NCI-H446 (cell line): ENCODE results near the gene MAP7D2.

ENCODE experiments used
- DNase-seq, 2 experiments: peaks; one replicate each; lab custom pipeline; 2025; lab: John Stamatoyannopoulos, UW

MAP7D2 gene

GRCh38 chrX:20112022-20112774 lies 4.5 kb downstream of the MAP7D2 start:
- DNase-seq = no peak

GRCh38 chrX:20111271-20111670 lies 5.4 kb downstream of the MAP7D2 start:
- no peak for DNase-seq

- DNase-seq = no peak
Measured at GRCh38 chrX:20101934-20102581, 14.6 kb downstream of the MAP7D2 start.

DNA sequence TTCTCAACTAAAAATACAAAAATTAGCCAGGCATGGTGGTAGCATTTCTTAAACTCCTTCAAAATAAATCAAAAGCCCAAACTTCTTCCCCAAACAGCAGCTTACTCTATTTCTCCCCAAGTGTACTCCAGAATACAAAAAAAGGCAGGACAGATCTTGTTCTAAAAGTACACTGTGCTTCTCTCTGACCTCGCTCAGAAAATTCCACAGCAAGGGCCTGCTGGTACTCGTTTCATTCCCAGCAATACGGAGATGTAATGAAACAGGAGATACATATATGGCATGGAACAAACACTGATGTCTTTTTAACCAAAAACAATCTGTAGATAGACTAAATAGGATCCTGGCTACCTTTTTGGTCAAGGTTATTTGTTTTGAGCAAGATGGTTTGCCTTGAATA lies 25.2 kb downstream of the MAP7D2 start:
- DNase-seq = no peak

- no peak for DNase-seq
Measured at GRCh38 chrX:20089845-20090244, 26.9 kb downstream of the MAP7D2 start.

DNA sequence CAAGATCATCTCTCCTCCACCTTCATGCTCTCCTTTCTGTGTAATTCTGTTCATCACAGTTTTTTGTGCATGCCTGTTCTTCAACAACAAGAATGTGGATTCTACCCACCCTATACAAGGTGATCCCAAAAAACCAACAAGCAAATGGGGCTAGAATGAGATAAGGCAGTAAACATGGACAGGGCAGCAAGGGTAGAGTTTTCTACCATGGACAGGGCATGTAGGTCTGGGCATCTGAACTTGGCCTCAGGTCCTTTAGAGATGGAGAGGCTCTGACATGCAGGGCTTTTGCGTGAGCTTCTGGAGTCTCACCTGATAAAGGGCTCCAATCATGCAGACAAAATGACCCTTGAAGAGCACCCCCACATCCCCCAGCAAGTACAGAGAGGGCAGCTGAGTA lies 36.4 kb downstream of the MAP7D2 start:
- DNase-seq = no peak

- DNase-seq = no peak
Measured at GRCh38 chrX:20071511-20072079, 45.1 kb downstream of the MAP7D2 start.

DNA sequence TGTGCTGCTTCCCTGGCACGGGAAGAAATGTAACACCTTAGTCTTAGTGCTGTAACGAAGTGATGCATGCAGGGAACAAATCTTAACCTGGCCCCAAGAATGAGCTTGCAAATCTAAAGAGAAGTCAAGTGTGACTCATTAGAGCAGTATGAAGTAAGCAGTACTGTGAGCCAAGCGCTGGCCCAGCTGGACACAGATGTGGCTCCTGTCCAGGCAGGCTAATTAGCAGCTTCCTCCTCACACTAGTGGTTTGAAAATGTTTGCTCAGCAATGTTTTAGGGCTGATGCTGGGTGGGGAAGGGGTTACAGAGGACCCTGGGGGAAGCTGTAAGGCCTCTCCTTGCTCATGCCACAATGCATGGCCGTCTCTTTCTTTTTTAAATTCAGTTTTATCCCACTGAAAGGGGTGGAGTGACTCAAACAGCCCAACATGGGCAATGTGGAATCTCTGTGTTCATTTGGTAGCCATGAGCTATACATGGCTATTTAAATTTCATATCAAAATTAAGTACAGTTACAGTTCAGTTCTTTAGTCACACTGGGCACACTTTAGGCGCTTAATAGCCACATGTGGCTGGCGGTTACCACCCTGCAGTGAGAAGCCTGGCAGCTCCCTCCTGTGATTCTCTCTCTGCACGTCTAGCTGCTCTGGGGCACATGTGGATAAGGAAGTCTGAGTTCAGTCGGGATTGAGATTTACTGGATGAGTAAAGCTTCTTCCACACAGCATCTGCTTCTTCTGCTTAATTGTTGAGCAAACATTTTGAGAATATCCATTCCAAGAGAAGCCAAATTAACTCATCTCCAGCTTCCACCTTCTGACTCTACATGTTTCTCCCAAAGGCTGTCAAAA lies 48.8 kb downstream of the MAP7D2 start:
- peak; percentile 21 to 61 for DNase-seq

GRCh38 chrX:20066968-20067708 lies 49.6 kb downstream of the MAP7D2 start:
- peak in 1 of 2 experiments; percentile 43 for DNase-seq

GRCh38 chrX:20063716-20064351 lies 52.9 kb downstream of the MAP7D2 start:
- DNase-seq = no peak

- no peak for DNase-seq
Measured at GRCh38 chrX:20063153-20063552, 53.6 kb downstream of the MAP7D2 start.

DNA sequence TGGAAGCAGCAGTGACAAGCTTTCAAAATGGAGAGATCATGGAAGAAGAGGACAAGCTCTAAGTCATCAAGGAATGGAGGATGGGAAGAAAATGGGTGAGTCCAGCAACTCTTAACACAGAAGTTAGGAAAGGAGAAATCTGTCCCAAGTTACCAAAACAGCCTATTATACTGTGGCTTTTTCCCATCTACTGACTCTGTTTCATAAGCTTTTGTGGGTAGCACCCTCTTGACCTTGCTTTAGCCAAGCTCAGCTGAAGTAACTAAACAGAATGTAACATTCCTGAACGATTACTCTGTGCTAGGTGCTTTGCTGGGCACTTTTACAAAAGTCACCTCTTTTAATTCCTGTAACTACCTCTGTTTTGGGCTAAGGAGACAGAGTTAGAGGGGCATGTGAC lies 54.9 kb downstream of the MAP7D2 start:
- DNase-seq = no peak

- DNase-seq = no peak
Measured at GRCh38 chrX:20060961-20061748, 55.6 kb downstream of the MAP7D2 start.

GRCh38 chrX:20059467-20060128 lies 57.1 kb downstream of the MAP7D2 start:
- DNase-seq = no peak

GRCh38 chrX:20057479-20057878 lies 59.2 kb downstream of the MAP7D2 start:
- no peak for DNase-seq

GRCh38 chrX:20056704-20057103 lies 60.0 kb downstream of the MAP7D2 start:
- DNase-seq = no peak

GRCh38 chrX:20053537-20053936 lies 63.2 kb downstream of the MAP7D2 start:
- no peak for DNase-seq

GRCh38 chrX:20046864-20047263 lies 69.8 kb downstream of the MAP7D2 start:
- no peak for DNase-seq

DNA sequence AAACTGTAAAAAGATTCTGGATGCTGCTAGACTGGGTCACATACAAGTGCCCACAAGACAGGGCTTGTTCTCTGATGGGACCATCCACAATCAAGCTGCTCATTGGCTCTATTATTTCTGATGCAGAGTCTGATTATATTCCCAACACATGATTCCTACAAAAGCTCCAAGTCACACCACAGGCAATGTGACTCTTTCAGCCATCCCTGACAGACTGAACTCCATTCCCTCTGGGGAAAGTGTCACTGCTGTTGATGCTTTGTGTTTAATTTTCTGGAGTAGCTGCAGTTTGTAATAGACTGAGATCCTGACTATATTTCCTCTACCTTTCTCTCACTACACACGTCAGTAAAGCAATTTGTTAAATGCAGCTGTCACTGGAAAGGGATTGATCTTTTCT lies 70.5 kb downstream of the MAP7D2 start:
- DNase-seq = no peak

DNA sequence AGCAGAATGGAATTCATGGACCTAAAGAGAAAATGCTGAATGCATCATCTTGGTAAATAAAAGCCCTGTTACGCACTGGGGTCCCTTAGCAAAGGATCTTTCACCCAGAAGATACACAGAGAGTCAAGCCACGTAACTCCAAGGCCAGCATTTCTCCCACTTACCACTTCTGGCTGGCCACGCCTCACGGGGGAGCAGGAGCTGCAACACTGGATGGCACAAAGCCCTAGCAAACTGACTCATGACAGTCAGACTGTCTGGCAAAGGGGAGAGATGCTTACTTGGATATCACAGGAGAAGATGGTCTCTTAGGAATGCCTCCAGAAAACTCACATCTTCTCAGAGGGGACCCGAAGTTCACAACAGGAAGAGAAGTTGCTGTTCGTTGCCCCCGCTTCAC lies 74.5 kb downstream of the MAP7D2 start:
- peak in 1 of 2 experiments; percentile 9 for DNase-seq
